Omental fat pad (tissue), 4 donors: ENCODE measurements around the gene EPS8. TPM values are rescaled to one million over a fixed set of nuclear protein-coding genes. Genes with fewer than 3 reads are reported as not detected.
A peak's percentile ranks its signal among the peaks of the same experiment; 100 is the strongest.
"Not testable (repeated sequence)": the region's sequence is repeated elsewhere in the genome, so short reads cannot be mapped to it uniquely, and the experiment has no call there.

Experiments used
- ATAC-seq: fragments of 150-250 bp; one replicate; pipeline ENCODE4 v1.9.1; 2016; ENCODE audit warnings: mild to moderate bottlenecking, moderate library complexity; ENCODE audit not compliant: low FRiP score
- DNase-seq: peaks from one replicate; pipeline ENCODE4 v3.0.0-alpha.2; 2019; ENCODE audit warnings: low spot score
- CTCF ChIP-seq, 3 donors: fragments of 450-650 bp; IDR thresholded peaks; one replicate each; pipeline ENCODE4 v1.5.1; 2016 to 2017; ENCODE audit warnings: antibody characterized with exemption in 3 of 3, mild to moderate bottlenecking in 3 of 3, moderate library complexity in 2 of 3
- total RNA-seq, 4 donors: library from RNA; depleted of rRNA; stranded (reverse); fragments of >200 nt; gene quantifications; one replicate each; pipeline ENCODE4 v1.1.0, GENCODE V29; 2016

Gene EPS8
- total RNA-seq, 4 donors from 2014 or later = 181 to 354 (median 226) TPM

GRCh38 chr12:15763328-15763727, 25.9 kb downstream of the EPS8 start:
- no peak for TF ChIP-seq CTCF (IDR thresholded peaks at IDR 0.05)
- DNase-seq = no peak
- ATAC-seq = no peak

DNA sequence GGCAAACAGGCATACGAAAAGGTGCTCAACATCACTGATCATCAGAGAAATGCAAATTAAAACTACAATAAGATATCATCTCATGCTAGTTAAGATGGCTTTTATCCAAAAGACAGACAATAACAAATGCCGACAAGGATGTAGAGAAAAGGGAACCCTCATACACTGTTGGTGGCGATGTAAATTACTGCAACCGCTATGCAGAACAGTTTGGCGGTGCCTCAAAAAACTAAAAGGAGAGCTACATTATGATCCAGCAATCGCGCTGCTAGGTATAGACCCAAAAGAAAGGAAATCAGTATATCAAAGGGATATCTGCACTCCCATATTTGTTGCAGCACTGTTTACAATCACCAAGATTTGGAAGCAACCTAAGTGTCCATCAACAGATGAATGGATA, 27.0 kb downstream of the EPS8 start:
- ATAC-seq, DNase-seq: not testable (repeated sequence)

DNA sequence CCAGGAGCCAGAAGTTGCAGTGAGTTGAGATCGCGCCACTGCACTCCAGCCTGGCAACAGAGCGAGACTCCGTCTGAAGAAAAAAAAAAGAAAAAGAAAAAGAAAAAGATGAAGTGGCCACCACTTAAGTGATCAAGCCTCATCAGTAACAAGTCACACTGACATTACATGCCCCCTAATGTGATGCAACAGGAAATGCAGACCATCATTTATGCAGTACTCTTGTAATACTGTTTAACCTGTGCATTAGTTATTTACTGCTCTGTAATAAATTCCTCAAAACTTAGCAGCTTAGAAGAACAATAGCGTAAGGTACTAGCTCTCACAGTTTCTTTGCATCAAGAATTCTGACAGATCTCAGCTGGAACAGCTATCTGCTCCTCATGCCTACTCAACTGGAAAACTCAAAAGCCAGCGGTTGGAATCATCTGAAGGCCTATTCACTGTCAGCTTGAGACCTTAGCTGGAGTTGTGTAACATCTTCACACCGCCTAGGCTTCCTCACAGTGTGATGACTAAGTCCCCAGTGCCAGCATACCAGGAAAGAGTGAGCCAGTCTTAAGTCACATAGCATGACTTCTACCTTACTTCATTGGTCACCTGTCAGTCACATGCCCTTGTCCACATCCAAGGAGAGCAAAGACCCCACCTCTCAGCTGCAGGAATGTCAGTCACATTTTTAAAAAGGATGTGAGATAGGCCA, 31.5 kb downstream of the EPS8 start:
- no peak for TF ChIP-seq CTCF (IDR thresholded peaks at IDR 0.05)
- peak; percentile 87 for ATAC-seq
- no peak for DNase-seq

- ATAC-seq = peak; percentile 67
- no peak for DNase-seq
- no peak for TF ChIP-seq CTCF (IDR thresholded peaks at IDR 0.05)
Measured at GRCh38 chr12:15756822-15757221, 32.4 kb downstream of the EPS8 start.

GRCh38 chr12:15754233-15754632, 35.0 kb downstream of the EPS8 start:
- ATAC-seq = no peak
- DNase-seq = no peak
- no peak for TF ChIP-seq CTCF (IDR thresholded peaks at IDR 0.05)

- ATAC-seq (no peak), DNase-seq (no peak)
- no peak for TF ChIP-seq CTCF (IDR thresholded peaks at IDR 0.05)
Measured at GRCh38 chr12:15752785-15753184, 36.4 kb downstream of the EPS8 start.

GRCh38 chr12:15751741-15752140, 37.4 kb downstream of the EPS8 start:
- no peak for TF ChIP-seq CTCF (IDR thresholded peaks at IDR 0.05)
- DNase-seq (no peak), ATAC-seq (peak; percentile 66)
